HG03520 (cell line): ENCODE data around the gene EPS8.
"Not testable (repeated sequence)": the region's sequence is repeated elsewhere in the genome, so short reads cannot be mapped to it uniquely, and the experiment has no call there.

ENCODE experiments used
- ATAC-seq: cut with Tn5 transposase; IDR thresholded peaks from one replicate; pipeline ENCODE4 v1.9.1; 2021; ENCODE audit warnings: mild to moderate bottlenecking, moderate library complexity; ENCODE audit not compliant: unreplicated experiment

The EPS8 gene

DNA sequence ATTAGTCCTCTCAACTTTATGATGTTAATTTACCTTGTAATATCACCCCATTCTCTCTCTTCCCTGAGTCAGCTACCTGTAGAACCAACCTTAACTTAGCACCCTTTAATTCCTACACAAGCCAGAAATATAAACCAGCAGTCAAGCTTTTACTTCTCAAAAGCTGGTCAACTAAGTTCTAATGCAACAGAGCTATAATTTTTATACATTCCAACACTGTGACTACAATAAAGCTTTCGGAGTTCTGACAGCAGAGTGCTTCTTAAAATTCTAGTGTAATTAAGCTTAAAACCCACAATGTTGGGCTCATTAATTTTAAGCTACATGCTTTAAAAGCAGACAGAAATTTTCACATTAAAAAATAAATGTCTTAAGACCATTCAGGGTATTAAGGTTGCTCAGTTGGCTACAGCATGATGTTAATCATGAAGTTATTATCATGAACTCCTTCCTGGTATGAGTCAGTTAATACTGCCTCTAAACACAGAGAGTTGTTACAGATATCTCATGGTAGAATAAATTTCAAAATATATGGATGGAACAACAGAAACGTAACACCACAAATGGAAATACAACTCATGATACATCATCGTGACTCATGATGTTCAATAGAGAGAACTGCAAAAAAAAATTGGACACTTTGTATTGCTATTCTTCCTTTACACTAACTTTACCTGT is 126.7 kb downstream of the EPS8 start:
- no peak for ATAC-seq

DNA sequence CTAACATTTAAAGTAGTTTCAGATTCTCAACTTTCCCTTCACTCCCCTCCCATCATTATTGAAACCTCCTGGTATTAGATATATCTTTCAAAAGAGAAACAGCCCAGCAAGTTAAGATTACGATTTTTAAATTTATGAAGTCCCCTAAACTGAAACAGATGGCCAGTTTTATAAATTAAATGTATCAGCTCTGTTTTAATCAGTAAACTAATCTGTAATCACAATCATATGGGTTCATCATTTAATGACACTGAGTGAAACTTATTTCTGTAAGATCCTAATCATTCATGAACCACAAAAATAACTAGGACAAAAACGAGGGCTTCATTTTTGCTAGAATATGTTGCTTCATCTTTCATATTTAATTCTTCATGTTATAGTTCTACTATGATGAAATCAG is 137.8 kb downstream of the EPS8 start:
- no peak for ATAC-seq

DNA sequence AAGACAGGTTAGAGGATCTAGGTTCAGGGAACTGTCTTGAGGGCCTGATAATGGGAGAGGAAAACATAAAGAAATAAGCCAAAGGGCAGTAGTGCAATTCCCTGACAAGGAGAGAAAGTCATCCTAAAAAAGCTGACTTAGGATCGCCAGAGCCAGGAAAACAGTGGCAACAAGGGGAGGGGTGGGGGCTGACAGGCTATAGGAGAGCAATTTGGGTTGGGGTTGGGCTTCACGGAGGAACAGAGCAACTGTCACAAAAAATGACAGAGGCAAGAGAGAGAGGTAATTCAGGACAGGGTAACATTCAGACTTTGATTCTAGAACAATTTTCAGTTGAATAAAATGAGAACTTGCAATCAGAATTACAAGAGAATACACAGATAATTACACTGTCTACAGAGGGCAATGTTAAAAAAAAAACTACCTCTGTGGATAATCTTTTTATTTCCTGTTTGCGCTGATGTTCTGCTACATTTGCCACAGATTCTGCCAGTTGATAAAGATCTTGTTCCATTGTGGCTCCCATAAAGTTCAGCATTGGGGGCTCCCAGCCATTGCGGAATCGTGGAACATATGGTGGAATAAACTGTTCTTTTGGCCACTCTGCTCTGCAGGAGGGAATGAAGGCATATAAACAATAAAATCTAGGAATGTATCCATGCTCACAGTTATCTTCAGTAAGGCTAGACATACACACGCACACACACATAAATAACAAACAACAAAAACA is 138.6 kb downstream of the EPS8 start:
- ATAC-seq = no peak

DNA sequence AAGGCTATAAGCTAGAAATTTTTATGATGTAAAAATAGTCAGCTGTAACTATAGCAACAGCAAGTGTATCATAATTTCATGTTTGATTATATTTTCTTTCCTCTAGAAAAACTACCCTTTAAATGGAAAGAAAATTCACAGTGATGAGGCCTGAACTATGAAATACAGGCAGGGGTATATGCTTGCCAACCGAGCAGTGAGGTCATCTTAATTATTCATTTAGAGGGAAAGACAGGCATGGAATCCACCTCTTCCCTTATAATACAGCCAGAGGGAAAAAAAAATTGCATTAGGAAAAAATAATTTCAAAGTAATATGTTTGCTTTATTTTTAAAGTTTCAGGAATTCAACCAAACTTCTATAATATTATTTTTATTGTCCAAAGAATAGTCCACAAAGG is 139.8 kb downstream of the EPS8 start:
- ATAC-seq = no peak

DNA sequence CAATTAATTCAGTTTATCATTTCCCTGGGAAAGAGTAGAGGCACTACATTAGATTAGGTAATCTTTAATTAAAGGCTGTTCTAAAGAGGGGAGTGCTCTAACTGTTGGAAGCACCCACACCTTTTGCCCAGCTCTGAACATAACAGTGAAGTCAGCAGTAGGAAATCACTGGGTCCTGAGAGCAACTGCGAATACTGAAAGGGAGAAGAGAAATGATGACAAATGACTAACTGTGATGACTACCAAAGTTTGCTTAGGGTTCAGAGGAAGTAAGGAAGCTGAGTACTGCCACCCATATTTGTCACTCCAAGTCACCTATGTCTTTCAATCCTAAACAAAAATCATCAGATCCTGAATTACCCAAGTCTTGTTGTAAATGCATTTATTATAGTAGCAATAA is 140.6 kb downstream of the EPS8 start:
- ATAC-seq = no peak

DNA sequence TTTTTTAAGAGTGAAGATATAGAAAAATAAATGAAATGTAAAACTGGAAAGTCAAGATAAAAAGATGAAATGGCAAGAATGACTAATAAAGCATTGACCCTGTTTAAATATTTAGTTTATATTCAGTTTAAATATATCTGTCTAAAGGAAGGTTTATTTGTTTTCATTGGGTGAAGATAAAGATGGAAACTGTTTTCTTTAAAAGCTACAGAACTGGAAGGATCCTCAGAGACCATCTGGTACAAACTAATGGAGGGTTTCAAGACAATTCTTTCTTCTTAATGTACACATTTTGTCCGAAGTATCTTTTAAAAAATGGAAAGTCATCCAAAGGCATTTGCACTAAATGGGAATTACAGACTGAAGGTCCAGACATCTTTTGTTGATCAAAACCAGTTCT is 142.6 kb downstream of the EPS8 start:
- ATAC-seq = no peak

DNA sequence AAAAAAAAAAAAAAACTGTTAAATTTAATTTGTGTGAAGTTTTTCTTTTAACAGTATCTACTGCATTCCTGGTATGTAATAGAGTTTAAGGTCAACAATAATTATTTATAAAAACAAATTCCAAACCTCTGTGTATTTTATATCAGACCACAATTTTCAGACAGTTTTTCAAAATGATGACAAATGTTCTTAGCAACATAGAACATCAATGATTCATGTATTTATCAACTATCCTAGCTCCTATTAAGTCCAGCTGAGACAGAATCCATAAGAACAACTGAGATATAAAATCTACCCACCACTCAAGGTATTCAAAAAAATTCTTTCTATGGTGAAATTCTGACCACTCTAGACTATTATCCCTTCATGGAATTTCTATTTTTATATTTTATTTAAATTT is 144.5 kb downstream of the EPS8 start:
- no peak for ATAC-seq

DNA sequence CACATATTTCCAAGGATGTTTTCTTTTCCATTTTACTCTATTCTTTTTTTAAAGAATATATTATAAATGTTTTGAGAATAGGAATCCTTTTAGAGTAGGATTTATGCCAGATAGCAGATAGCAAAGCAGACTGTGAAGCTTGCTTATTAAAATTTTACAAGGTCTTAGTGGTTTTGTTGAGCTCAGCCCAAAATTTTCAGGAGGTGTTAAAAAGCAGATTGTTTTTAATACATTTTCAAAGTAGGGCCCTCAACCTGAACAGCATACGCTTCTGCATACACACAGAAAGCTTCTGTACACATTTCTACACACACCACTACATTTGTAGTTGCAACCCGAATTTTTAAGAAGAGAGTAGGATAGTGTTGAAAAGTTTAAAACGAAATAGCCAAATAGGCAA is 151.0 kb downstream of the EPS8 start:
- ATAC-seq = no peak

DNA sequence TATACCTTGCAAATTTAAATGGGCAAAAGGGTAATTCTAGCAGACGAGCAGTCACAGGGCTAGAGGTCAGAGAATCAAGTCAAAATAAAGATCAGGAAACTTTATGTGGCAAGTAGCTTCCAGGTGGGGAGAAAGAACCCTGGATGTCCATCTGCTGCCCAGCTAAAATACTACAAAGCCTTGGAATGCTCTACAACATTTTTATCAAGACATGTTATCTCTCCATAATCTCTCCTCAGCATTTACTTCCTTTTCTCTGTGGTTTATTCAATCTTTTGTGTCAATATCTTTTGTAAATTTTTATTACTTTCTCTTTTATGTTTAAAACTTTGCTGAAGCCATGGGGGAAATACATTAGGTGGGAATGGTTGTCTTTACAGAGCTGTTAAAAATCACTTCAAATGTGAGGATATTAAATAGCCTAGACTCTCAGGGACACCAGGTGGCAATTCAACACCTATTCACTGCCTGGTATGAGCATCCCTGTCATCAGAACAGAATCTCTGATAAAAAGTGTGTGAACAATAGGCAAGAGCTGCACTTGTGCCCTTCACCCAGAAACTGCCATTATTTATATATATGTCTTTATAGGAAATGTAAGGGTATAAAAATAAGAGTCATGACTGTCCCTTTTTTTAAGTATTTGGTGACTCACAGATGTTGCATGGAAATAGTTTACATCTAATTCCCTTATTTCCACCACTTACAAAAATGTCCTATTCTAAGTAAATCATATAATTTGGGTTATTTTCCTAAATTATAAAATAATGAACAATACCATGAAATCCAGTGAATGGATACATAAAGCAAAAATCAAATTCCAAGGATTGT is 152.9 kb downstream of the EPS8 start:
- ATAC-seq = no peak

DNA sequence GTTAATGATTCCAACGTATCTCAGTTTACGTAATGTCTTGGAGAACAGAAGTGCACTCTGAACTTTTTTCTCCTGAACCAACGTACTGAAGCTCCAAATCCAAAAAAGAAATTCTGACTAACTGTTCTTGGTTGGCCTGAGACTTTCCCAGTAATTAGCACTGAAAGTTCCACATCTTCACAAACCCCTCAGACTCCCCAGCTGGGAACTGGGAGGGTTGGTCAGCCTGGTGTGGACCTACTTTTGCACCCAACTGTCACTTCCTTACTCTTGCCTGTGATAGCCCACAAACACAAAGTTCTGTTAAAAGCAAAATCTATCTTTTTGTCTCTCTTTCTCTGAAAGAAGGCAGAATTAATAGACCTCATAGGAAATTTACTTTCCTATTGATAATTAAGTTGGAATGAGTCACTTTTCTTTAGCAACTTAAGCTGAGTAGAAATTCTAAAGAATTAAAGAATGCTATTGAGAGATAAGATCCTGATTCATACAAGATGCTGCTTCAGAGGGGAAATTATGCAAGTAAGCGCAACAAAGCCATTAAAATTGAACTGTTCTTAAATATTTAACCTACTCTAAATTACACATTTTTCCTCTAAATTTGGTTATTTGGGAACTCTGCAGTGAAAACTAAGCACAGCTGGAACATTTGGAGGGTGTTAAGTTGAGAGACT is 155.0 kb downstream of the EPS8 start:
- no peak for ATAC-seq

DNA sequence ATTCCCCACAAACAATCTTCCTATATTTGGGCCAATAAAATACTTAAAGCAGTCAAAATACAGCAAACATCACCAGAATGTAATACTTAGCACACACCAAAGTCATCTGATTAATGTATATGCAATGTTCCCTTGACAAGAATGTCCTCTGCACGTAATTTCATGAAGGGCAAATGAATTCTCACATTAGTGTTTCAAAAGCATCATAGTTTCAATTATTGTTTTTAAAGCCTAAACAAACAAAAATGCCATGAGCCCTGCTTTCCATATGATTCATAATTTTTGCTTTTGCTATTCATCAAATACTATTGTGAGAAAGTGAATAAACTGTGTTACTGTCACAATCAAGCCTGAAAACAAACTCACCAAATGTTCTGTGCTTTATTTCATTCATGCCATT is 156.0 kb downstream of the EPS8 start:
- ATAC-seq = no peak

DNA sequence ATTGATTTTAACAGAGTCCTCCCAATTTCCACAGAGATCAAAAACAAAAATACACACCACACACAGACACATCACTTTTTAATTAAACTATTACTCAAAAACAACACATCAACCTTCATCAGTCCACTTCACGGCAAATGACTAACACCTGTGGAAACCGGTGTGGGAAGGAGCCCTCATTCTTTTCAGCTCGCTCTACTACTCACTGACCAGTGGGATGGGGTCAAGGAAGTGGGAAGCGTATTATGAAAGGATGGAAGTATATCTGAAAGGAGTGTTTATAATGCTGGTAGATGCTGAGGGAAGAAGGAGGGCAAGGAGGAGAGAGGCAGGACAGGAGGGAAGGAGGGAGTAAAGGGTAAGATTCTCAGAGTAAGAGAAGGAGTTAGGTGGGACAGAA is 156.5 kb downstream of the EPS8 start:
- no peak for ATAC-seq

DNA sequence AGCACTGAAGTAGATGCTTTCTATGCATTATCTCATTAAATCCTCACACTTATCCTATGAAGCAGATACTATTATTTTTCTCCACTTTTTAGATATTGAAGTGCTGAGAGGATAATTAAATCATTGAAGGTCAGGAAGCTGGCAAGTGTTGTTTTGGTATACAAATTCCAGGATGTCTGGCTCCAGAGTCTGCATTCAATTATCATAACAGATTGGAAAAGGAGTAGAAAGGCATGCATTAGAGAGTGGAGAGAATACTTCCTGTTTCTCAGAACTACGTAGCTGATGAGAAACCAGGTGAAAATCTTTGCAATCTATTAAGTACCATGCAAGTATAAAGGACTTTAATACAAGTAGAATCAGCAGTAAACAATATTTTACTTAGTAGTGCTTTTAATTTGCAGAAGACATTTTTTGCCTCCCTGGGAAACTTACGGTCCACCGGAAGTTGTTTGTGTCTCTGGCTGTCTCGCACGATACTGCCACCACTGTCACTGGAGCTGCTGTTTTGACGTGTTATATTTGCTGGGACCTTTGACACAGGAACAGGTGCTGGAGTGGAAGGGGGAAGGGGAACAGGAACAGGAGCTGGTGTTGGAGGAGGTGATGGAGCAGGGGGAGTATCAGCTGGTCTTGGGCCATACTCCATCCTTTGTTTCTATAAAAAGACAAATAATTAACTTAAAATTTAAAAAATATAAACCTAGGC is 158.0 kb downstream of the EPS8 start:
- no peak for ATAC-seq

DNA sequence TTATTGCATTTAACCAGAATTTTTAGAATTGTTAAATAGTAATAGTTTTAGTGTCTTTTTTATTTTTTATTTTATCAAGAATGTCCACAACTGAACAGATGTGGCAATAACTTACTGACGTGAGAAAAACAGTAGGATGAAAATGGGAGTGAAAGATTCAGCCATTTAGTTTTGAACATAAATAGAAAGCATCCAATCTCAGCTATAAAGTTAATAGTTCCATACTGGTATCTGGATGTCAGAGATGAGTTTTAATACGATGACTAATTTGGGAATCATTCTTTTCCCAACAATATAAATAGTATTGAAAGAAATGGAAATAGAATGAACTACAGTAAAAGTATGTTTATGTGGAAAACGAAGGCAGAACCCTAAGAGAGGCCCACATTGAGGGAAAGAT is 159.4 kb downstream of the EPS8 start:
- no peak for ATAC-seq

DNA sequence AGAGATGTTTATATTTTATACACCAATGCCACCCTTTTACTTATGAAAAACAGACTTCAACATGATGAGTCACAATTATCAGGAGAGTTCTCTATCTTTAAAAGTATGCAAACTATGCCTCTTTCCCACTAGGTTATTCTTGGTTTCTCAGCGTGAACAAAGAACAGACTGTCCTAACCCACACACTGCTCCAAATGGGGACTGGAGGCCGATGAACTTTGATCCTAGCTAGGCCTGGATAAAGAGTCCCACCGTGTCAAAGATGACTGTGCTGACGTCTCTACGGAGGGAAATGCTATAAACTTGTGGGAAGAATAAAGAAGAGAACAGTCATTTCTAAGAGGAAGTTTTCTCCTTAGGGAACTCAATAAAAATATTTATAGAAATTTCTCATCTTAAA is 160.1 kb downstream of the EPS8 start:
- no peak for ATAC-seq

DNA sequence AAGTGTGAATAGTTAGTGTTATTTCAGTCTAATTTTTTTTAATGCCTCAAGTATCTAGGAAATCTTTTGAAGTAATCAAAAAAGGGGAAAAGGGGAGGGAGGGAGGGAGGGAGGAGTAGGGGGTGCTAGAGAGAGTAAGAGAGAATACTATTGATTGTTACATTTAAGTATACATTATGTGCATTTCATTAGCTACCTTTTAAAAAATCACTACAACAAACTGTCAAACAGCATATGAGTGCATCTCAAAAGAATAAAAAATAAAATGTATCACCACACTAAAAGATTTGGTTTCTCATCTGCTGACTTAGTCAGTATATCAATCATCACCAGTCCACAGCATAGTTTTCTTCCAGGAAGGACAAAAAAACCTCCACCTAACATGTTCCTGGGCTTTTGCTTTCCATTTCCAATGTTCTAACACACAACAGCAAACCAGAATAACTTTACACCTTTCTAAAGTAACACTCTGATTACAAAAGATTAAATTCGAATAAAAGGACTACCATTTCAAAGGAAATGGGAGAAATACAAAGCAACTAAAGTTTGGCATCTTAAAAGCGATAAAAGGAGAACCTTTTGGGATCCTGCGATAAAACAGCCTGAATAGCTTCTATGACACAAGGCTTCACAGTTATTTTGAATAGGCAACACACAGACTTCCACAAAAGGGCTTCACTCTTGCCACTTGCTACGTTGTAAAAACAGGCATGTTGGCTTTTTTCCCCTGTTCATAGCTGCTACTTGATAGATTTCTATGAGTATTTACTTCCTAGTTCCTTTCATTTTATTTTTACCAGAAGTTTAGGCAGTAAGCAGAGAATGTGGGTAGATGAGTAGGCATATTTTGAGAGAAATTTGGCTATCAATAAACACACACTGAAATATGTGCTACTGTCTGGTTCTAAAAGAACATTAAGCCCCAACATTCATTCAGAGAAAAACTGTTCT is 160.9 kb downstream of the EPS8 start:
- no peak for ATAC-seq

DNA sequence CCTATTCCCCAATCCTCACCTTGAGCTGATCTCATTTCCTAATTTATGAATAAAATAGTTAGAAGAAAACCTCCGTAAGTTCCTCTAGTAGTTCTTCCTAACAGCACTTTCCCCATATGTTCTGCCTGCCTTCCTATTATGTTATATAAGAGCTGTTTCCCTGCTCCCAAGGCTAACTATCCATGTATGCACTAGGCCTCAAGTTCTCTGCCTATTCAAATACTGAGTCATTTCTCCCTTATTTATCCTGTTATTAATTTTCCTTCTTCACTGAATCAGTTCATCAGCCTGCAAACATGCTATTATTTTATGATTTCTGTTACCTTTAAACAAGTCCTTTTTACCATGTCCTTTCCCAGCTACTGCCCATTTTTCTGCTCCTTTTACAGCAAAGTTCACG is 164.1 kb downstream of the EPS8 start:
- ATAC-seq = no peak

DNA sequence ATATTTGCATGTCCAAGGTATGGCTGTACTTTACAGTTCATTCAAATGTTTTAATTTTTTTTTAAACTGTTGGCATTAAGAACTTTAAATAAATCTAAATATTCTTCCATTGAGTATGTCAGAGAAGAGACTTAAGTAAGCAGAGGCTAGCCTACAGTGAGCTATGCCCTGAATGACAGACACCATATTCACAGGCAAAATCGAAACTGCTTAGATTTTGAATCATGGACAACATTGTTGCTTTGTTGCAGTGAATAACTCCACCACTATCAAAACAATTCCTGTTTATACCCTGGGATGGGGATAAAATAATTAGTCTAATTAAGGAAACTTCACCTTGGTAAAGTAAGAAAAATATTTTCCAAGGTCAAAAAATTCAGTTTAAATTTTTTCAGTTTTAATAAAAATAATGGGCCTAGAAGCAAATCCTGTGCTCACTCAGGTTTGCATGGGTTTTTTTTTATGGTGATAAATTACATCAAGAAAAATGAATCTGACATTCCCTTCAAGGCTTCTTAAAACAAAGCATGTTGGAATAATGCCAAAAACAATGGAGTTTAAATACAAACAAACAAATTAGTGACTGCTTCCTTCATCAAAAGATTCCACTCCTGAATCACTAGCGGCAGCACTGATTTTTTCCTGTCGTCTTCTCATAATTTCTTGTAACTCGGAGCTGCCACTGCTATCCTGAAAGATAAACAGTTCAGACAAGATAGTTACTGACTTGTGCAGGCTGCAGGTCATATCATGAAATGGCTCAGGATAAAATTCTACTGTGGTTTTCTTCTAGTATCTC is 168.2 kb downstream of the EPS8 start:
- ATAC-seq = no peak

DNA sequence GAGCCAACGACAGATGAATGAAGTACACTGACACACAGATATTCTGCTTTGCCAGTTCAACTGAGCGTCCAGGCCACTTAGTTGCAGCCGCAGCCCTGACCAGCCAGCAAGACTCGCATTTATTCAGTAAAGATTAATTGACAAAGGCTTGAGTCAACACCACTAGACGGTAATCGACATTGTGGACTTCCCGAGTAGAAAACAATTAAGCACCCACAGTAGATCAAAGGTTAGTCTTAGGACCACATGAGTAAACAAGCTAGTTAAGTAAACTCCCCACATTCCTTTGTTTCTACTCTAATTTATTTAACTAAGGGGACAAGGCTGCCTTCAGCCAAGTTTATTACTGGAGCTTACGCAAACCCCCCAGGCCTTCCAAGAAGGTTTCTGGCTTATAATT is 172.7 kb downstream of the EPS8 start:
- ATAC-seq = not testable (repeated sequence)
